Osteoblast (primary cell): ENCODE results near the gene DUSP14. TPM values are rescaled to one million over a fixed set of nuclear protein-coding genes. Genes with fewer than 3 reads are reported as not detected.
A peak's percentile ranks its signal among the peaks of the same experiment; 100 is the strongest.
"Not testable (repeated sequence)": the region's sequence is repeated elsewhere in the genome, so short reads cannot be mapped to it uniquely, and the experiment has no call there.

Experiments
- DNase-seq: peaks from one replicate; pipeline ENCODE4 v3.0.0; 2011; ENCODE audit warnings: low spot score, mixed read lengths; ENCODE audit not compliant: insufficient read length; ENCODE audit errors: missing footprints
- H2AFZ ChIP-seq: 2 replicates; pipeline ENCODE4 v1.6.0; 2011; ENCODE audit warnings: mild to moderate bottlenecking, low read length
- H3K27ac ChIP-seq: 2 replicates; pipeline ENCODE4 v1.5.1; 2011; ENCODE audit warnings: mild to moderate bottlenecking, low read depth, low read length, moderate library complexity
- H3K27me3 ChIP-seq: 2 replicates; pipeline ENCODE4 v1.6.0; 2012; ENCODE audit warnings: mild to moderate bottlenecking, control low read depth, inconsistent platforms, low read length, moderate library complexity; ENCODE audit not compliant: insufficient read depth
- H3K36me3 ChIP-seq: 2 replicates; pipeline ENCODE4 v1.5.1; 2011; ENCODE audit warnings: mild to moderate bottlenecking, low read length, control low read depth, moderate library complexity; ENCODE audit not compliant: insufficient read depth
- H3K4me1 ChIP-seq: 2 replicates; pipeline ENCODE4 v1.5.1; 2011; ENCODE audit warnings: mild to moderate bottlenecking, low read length, control low read depth, moderate library complexity; ENCODE audit not compliant: insufficient read depth
- H3K4me2 ChIP-seq: 2 replicates; pipeline ENCODE4 v1.6.0; 2011; ENCODE audit warnings: mild to moderate bottlenecking, low read length; ENCODE audit not compliant: insufficient read depth
- H3K4me3 ChIP-seq: fragments of 200-600 bp; sonication (generic); 3 replicates; pipeline ENCODE4 v1.5.1; 2012; ENCODE audit warnings: mild to moderate bottlenecking, low read length, inconsistent platforms; ENCODE audit not compliant: insufficient read depth
- H3K79me2 ChIP-seq: 2 replicates; pipeline ENCODE4 v1.6.0; 2012; ENCODE audit warnings: mild to moderate bottlenecking, low read length, control low read depth, inconsistent platforms; ENCODE audit not compliant: insufficient read depth
- H3K9me3 ChIP-seq: 2 replicates; pipeline ENCODE4 v1.5.1; 2011; ENCODE audit warnings: low read depth, low read length, control low read depth
- H4K20me1 ChIP-seq: 2 replicates; pipeline ENCODE4 v1.6.0; 2012; ENCODE audit warnings: mild to moderate bottlenecking, low read length, control low read depth; ENCODE audit not compliant: insufficient read depth
- CTCF ChIP-seq: IDR thresholded peaks from 2 replicates; pipeline ENCODE4 v1.5.1; 2011; ENCODE audit warnings: mild to moderate bottlenecking, low read depth, low read length, moderate library complexity; ENCODE audit errors: extremely low read depth
- total RNA-seq: library from RNA; depleted of rRNA; stranded (reverse); fragments of >200 nt; gene quantifications from 2 replicates; pipeline ENCODE4 v1.2.3, GENCODE V29; 2012

Gene DUSP14
- total RNA-seq, 1 donor, result 97.7 TPM

GRCh38 chr17:37505333-37505732 lies 15.6 kb downstream of the DUSP14 start:
- TF ChIP-seq CTCF, result no peak
- Histone ChIP-seq H4K20me1 (peaks cover 61% of the 10 kb centered on the region), H3K36me3 (peaks cover 24% of the 10 kb centered on the region), H3K4me3 (no peak overlapping the region), H3K4me1 (no peaks in the 10 kb centered on the region), H3K27me3 (no peaks in the 10 kb centered on the region), H3K79me2 (peaks cover 96% of the 10 kb centered on the region), H3K27ac (no peak overlapping the region), H3K4me2 (no peak overlapping the region), H2AFZ (no peak overlapping the region), H3K9me3 (no peaks in the 10 kb centered on the region)
- no peak for DNase-seq

GRCh38 chr17:37506678-37507077 lies 17.0 kb downstream of the DUSP14 start:
- H3K4me2 ChIP-seq, result peak overlapping the region; percentile 39
- H3K27me3 ChIP-seq, result no peaks in the 10 kb centered on the region
- H3K79me2 ChIP-seq, result peaks cover 93% of the 10 kb centered on the region
- H4K20me1 ChIP-seq, result peaks cover 58% of the 10 kb centered on the region
- no peak overlapping the region for H2AFZ ChIP-seq
- peaks cover 32% of the 10 kb centered on the region for H3K36me3 ChIP-seq
- H3K4me1 ChIP-seq, result no peaks in the 10 kb centered on the region
- H3K4me3 ChIP-seq, result no peak overlapping the region
- H3K9me3 ChIP-seq, result no peaks in the 10 kb centered on the region
- H3K27ac ChIP-seq, result no peak overlapping the region
- DNase-seq, result no peak
- TF ChIP-seq CTCF, result peak; percentile 62

GRCh38 chr17:37507111-37507510 lies 17.4 kb downstream of the DUSP14 start:
- Histone ChIP-seq H3K9me3 (no peaks in the 10 kb centered on the region), H3K4me3 (no peak overlapping the region), H3K4me2 (peak overlapping the region; percentile 39), H3K4me1 (no peaks in the 10 kb centered on the region), H3K27ac (no peak overlapping the region), H4K20me1 (peaks cover 60% of the 10 kb centered on the region), H2AFZ (no peak overlapping the region), H3K27me3 (no peaks in the 10 kb centered on the region), H3K36me3 (peaks cover 35% of the 10 kb centered on the region), H3K79me2 (peaks cover 92% of the 10 kb centered on the region)
- no peak for DNase-seq
- no peak for TF ChIP-seq CTCF

GRCh38 chr17:37510056-37510455 lies 20.4 kb downstream of the DUSP14 start:
- Histone ChIP-seq H4K20me1 (peaks cover 54% of the 10 kb centered on the region), H3K4me3 (no peak overlapping the region), H3K36me3 (peaks cover 55% of the 10 kb centered on the region), H3K4me2 (no peak overlapping the region), H3K27ac (no peak overlapping the region), H3K9me3 (no peaks in the 10 kb centered on the region), H3K27me3 (no peaks in the 10 kb centered on the region), H3K79me2 (peaks cover 86% of the 10 kb centered on the region), H2AFZ (no peak overlapping the region), H3K4me1 (no peaks in the 10 kb centered on the region)
- DNase-seq, result peak; percentile 38
- no peak for TF ChIP-seq CTCF

GRCh38 chr17:37511642-37512041 lies 22.0 kb downstream of the DUSP14 start:
- peaks cover 47% of the 10 kb centered on the region for H4K20me1 ChIP-seq
- H3K27ac ChIP-seq, result not testable (repeated sequence)
- H3K79me2 ChIP-seq, result peaks cover 71% of the 10 kb centered on the region

More at GRCh38 chr17:37511642-37512041, 22.0 kb downstream of the DUSP14 start:
- peaks cover 63% of the 10 kb centered on the region for H3K36me3 ChIP-seq
- DNase-seq, H3K27me3 ChIP-seq, H3K4me3 ChIP-seq, H2AFZ ChIP-seq, H3K4me2 ChIP-seq, H3K9me3 ChIP-seq, H3K4me1 ChIP-seq: not testable (repeated sequence)
